Fibroblast of mammary gland (primary cell): ENCODE results near the gene EHBP1.

Source experiments
- DNase-seq: peaks from one replicate; pipeline ENCODE4 v3.0.0-alpha.2; 2010; ENCODE audit warnings: low read depth
- H3K4me3 ChIP-seq: 2 replicates; pipeline ENCODE4 v1.5.1; 2011; ENCODE audit warnings: low read depth, mild to moderate bottlenecking, low read length, moderate library complexity; ENCODE audit not compliant: control insufficient read depth
- TF ChIP-seq, protein P1 (sequence below): conservative IDR thresholded peaks from 2 replicates; pipeline ENCODE4 v1.5.1; 2011; ENCODE audit warnings: low read depth, low read length, inconsistent platforms; ENCODE audit not compliant: control insufficient read depth, insufficient read depth

EHBP1 gene

DNA sequence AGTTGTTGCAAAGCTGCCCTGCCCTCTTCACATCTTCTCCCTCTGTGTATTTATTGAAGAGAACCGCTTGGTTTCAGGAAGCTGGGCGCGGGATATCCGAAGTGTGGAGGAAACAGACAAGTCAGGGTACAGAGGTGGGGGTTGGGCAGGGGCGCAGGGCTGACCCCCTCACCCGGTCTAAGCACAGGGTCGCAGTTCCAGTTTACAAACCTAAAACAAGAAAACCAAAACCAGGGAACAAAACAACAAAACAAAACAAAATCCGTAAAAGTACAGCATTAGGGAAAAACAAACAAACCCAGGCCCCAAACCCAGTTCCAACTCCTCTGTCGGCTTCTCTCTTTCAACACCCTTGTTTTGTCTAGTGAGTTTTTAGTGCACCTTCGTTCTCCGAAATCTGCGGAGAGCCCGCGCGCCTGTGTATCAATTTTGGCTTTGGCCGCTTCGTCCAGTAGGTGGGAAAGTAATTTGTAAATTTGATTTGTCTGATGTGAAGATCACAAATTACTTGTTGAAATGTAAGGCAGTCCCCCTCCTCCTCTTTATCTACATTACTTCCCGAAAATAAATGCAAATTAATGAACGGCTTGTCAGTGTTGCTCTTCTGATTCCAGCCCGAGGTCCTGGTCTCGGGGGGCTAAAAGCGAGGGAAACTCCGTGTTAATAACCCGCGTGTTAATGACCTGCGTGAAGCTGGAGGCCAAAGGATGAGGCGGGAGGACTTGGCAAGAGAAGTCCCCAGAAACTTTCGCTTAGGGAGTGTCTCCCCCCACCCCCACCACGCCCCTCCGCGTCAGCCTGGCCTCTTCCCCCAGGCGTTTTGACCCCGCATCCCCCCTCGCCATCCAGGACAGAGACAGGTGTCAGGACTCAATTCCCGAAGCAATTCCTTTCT is 352.0 kb downstream of the EHBP1 start:
- H3K4me3 ChIP-seq: no peak overlapping the region
- TF ChIP-seq, protein P1, sequence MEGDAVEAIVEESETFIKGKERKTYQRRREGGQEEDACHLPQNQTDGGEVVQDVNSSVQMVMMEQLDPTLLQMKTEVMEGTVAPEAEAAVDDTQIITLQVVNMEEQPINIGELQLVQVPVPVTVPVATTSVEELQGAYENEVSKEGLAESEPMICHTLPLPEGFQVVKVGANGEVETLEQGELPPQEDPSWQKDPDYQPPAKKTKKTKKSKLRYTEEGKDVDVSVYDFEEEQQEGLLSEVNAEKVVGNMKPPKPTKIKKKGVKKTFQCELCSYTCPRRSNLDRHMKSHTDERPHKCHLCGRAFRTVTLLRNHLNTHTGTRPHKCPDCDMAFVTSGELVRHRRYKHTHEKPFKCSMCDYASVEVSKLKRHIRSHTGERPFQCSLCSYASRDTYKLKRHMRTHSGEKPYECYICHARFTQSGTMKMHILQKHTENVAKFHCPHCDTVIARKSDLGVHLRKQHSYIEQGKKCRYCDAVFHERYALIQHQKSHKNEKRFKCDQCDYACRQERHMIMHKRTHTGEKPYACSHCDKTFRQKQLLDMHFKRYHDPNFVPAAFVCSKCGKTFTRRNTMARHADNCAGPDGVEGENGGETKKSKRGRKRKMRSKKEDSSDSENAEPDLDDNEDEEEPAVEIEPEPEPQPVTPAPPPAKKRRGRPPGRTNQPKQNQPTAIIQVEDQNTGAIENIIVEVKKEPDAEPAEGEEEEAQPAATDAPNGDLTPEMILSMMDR: no peak
- DNase-seq: no peak

DNA sequence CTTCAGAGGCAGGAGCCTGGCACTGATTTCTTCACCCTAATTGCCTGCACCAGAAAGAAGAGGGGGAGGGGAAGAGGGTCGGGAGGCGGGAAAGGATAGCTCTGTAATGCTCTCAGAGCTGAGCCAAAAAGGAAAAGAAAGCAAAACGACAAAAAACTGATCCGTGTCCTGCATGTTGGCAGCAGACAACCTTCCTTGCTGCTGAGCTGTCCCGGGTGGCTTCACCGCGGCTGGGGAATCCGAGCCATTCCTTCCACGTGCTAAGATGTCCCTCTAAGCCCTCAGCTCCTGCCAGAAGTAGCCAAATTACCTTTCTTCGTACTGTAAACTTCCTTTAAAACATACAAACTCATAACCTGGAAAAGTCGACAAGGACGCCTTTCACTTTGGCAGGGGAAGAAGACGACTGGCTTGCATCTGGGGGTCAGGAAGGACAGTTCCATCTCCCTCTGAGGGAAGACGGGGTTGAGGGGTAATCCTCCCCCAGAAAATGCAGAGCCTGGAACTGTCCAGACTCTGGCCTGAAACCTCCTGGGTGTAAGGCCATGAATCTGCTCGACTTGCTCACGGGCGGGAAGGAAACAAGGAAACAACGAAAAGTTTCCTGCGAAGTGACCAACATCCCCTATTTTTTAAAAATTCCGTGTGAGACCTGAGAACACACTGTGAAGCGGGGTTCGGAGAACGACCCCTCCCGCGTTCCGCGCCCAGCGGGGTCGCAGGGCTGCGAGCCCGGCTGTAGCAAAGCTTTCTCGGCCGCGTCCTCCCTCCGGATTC is 352.8 kb downstream of the EHBP1 start:
- H3K4me3 ChIP-seq: no peak overlapping the region
- DNase-seq: peak; percentile 11
- TF ChIP-seq, protein P1: no peak

GRCh38 chr2:63058921-63059792 is 353.6 kb downstream of the EHBP1 start:
- no peak overlapping the region for H3K4me3 ChIP-seq
- TF ChIP-seq, protein P1: no peak
- no peak for DNase-seq

GRCh38 chr2:63059793-63060471 is 354.4 kb downstream of the EHBP1 start:
- peak; percentile 10 for DNase-seq
- TF ChIP-seq, protein P1: no peak
- no peak overlapping the region for H3K4me3 ChIP-seq

GRCh38 chr2:63060472-63060991 is 355.0 kb downstream of the EHBP1 start:
- TF ChIP-seq, protein P1: no peak
- DNase-seq: no peak
- H3K4me3 ChIP-seq: no peak overlapping the region
